GM23248 (cell line): ENCODE data around the gene RXFP4.

Experiments used
- EZH2 ChIP-seq: fragments of 200-600 bp; sonication (generic); IDR thresholded peaks from 2 replicates; pipeline ENCODE4 v1.6.1; 2018; ENCODE audit warnings: antibody characterized with exemption, mild to moderate bottlenecking; ENCODE audit not compliant: insufficient read depth, poor library complexity, severe bottlenecking
- EZH2phosphoT487 ChIP-seq: fragments of 200-600 bp; sonication (generic); IDR thresholded peaks from 2 replicates; pipeline ENCODE4 v1.6.1; 2018; ENCODE audit warnings: antibody characterized with exemption, moderate library complexity, mild to moderate bottlenecking, low read depth; ENCODE audit not compliant: insufficient read depth

GRCh38 chr1:155919801-155920200 lies 21.6 kb upstream of the RXFP4 start:
- no peak for TF ChIP-seq EZH2
- no peak for TF ChIP-seq EZH2phosphoT487
